Stimulated activated naive CD4-positive, alpha-beta T cell treated with Interleukin-2 at 50 U/mL for 16 hours (primary cell): Measurements from ENCODE around the gene GBX2.

Source experiments
- DNase-seq: peaks from one replicate; lab custom pipeline; 2025; lab: John Stamatoyannopoulos, UW

GBX2 gene

DNA sequence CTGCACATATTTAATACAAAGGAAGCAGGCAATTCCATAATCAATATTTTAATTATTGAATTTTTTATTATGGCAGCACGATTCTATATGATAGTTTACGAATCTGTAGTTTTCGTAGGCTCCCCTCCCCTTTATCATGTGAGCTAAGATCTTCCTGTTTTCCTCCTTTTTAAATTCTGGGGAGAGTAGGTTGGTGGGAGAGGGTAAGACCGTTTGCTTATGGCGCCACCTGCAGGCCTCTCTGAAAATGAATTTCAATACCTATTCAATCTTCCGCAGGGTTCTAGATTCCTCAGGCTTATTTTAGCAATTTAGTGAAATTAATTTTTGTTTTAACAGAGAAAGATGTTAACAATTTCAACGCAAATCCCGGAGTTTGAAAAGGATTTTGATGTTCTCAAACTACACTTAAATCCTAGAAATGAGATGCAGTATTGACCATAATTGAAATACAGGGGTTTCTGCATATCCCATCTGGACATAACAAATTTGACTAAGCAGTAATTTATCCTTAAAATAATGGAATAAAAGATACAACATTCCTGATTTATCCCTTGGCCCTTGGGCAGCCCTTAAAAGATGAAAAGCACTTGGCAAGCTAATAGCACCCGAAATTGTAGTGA lies 12.8 kb upstream of the GBX2 start:
- no peak for DNase-seq

DNA sequence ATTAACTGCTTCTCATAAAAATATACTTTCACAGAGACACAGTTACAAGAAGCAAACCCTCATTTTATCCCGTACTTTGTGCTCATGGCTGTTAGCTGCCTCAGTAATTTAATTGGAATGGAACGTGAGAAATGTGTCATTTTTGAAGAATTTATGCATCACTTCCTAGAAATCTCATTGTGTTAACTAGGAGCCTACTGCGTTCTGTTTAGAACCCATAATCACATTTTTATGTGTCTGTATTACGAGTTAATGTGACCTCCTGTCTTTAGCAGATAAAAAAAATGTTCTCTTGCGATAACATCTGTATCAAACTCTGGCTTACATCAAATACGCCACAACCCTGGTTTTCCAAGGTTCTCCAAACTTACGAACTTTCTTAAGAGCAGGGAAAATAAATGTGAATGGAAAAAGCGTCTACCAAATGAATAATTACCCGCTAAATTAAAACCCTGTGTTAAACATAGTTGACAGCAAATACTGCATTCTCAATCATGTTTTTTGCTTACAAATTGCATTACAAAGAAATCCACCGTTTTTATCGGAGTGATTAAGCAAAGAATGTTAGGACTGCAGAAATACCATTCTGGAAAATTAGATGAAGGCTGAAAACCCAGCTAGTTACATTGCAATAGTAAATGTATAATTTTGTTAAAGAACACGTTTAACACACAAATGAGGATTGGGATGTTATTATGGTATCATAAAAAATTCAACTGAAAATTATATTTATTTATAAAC lies 12.1 kb upstream of the GBX2 start:
- no peak for DNase-seq

DNA sequence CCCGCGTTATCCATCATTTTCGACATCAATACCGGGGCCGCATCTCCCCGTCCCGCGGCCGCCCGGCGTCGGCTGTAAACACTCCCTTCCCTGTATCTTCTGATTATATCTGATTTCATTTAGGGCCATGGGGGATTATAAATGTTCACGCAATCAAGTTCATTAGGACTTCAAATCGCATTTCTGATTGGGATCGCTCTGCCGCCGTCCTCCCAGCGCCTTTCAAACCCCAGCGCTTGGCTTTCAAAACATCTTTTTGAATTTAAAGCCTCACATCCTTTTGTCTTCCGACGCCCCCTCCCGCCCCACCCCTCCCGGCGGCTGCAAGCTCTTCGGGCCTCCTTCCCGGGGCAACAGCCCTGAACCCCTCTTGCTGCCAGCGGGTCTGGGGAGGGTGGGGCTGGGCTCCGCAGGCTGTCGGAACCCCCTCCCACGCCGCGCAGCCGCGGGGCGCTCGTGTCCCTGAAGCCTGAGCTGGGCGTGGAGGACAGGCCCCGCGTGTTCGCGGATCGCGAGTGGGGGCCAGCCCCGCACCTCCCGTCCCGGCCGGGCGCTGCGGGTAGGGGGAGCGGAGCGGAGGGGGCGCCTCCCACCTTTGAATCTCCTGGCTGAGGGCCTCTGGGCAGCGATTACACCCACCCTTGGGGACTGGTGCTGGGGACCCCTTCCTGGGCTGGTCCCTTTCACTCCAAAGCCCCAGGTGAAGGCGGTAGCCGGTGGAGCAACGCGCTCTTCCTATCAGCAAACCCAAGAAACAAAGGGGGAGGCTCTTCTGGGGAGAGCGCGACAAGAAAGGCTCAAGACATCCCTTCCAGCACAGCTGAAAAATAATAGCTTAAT lies 11.3 kb upstream of the GBX2 start:
- DNase-seq, result no peak

DNA sequence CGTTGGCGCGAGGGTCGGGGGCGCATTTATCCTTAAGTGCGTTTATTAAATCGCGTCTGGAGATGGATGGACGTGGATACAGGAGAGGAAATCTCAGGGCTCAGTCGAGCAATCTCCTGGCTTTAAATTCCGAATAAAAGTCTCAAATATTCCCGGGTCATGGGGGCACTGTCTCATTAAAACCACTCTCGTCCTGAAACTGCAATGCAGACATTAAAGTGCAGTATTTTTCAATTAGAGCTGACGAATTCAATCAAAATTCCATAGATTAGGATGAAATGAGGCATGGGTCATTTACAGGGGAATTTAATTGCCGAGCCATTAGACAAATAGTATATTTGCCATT lies 10.7 kb upstream of the GBX2 start:
- DNase-seq, result no peak

GRCh38 chr2:236177967-236178889 lies 10.0 kb upstream of the GBX2 start:
- DNase-seq, result no peak

- DNase-seq, result no peak
Observed at GRCh38 chr2:236177604-236177966, 9.4 kb upstream of the GBX2 start.

DNA sequence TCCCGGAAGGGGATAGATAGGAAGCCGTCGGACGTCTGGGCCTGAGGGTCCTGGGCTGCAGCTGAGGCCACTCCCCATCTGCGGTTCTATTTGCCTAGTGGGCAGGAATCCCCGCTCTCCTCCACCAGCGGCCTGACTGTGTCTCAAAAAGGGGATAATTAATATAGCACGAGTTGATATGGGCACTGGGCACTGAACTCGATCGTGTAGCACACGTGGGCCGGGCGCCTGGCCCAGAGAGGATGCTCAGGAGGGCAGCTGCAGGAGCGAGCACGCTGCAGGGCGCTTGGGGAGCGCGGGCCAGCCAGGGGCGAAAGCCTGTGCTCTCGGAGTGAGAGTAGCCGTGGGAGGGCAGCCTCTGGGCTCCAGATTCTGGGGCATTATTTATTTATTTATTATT lies 8.8 kb upstream of the GBX2 start:
- no peak for DNase-seq

- no peak for DNase-seq
Observed at GRCh38 chr2:236176417-236176816, 8.2 kb upstream of the GBX2 start.

DNA sequence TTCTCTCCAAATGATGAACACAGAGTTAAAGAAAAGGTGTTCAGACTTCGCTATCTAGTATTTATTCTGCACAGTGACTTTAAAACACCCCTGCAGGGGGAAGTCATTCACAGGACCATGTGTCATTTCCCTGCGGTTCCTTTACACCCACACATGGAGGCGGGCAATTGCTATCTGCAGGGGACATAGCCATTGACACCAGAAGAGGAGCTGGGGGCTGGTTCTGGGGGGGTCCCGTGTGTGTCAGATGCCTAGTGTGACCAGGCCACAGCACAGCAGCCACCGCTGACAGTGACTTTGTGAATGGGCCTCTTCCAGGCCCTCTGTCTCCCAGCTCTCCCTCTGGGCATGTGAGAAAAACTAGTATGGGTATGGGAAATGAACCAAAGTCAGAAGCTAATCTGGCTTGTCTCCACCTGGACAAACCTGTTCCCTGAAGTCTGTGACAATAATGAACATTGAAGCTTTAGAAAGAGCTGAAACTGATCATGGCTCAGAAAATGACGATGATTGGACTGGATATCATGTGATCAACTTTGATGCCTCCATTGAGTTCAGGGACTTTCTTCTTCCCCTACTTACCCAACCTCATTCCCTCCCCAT lies 7.5 kb upstream of the GBX2 start:
- DNase-seq, result no peak

- DNase-seq, result no peak
Observed at GRCh38 chr2:236173729-236174607, 5.8 kb upstream of the GBX2 start.

DNA sequence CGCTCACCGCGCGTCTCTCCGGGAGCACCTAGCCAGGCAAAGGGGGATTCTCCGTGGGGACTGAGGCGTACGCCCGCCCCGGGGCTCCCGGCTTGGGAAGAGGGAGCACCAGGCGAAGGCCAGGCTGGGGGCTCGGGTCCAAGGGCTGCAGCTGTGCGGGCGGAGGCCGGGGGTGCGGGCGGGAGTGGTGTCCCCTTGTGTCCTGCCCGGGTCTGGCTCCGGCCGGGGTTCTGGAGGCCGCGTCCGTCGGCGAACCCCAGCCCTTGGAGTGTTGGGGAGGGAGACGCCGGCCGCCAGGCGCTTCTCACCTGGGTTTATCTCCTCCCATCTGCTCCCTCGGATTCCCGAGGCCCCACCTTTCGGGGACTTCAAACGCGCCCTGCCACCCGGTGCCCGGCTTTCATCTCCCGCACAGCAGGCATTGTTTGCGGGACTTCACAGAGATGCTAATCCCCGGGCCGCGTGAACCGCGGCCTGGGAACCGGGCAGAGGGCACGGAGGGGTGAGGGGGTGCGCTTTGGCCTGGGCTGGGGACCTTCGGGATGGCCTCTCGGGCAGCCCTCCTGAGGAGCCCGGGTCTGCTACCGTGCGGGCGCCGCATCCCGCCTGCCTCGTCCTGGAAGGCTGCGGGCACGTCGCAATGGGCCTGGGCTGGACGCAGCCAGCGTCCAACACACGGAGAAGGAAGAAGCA lies 5.0 kb upstream of the GBX2 start:
- no peak for DNase-seq

DNA sequence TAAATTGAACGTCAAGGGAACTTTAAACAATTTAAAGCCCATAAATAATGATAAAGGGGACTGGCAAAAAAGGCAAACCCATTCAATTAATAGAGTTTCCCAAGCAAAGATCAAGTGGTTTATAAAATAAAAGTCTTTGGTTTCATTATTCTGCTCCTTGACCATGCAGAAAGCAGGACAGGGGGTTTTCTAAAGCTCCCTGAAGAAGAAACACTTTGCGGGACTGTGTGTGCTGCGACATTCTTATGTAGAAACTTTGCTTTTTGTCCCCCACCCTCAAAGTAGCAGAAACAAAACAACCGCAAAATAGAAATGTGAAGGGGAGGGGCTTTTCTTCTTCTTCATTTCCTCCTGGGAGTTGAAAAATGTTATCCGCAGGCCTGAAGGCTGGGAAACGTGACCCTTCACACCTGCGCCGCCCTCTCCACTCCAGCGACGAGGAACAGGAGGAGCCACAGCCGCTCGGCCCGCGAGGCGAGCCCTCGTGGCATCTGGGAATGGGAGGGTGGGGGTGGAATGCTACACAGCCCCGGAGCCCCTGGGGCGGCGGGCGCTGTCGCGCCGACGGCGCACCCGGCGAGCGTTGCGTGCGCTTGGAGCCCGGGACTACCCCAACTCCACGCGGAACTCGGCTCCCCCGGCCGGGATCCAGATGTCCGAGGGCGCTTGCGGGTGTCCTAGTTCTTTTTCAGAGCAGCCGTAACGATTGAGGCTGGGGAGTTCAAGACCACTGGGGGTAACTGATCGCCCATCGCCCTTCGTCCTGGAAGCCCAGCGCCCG lies 4.3 kb upstream of the GBX2 start:
- DNase-seq, result no peak

GRCh38 chr2:236171680-236172254 lies 3.6 kb upstream of the GBX2 start:
- no peak for DNase-seq

DNA sequence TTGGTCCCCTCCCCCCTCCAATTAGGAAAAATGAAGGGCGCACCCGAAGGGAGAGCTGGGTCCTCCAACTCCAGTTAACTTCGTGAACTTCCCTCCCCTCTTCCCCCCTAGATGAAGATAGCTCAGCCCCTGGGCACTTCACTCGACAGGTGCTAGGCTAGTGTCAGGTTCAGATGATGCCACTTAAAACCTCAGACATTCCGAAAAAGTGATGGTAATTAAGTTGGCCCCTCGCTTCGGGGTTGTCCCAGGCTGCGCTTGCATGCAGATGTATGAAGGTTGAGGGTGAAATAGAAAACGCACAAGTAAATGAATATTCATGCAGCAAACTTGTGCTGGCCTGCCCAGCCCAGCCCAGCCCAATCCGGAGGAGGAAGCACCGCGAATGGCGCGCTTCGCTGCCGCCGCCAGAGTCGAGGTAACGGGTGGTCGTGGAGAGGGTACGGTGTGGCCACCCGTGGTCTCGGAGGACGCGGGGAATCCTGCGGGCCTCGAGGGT lies 3.0 kb upstream of the GBX2 start:
- DNase-seq, result no peak

DNA sequence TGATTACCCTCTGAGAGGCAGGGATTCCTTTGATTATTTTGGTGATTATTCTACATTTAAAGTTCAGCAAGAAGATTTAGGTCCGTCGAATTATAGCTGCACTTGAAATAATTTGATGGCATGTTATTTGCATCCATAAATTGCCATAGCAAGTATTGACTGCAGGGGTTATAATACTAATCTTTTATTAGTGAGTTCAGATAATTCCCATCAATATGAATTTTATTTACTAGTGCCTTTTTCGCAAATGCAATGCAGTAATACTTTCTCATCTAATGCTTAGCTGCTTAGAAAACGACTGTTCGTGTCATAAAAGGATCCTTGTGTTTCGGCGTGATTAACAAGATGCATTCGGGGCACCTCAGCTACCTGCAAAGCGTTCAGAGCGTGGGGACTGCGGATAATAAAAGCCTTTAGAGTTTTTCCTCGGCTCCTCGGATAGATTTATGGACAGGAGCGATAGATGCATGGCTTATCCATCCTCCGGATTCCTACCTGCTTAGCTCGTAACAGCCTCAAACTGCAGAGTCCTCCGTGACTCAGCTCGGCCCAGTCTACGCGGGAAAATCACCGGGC lies 2.5 kb upstream of the GBX2 start:
- no peak for DNase-seq

GRCh38 chr2:236169741-236170589 lies 1.8 kb upstream of the GBX2 start:
- DNase-seq, result no peak

DNA sequence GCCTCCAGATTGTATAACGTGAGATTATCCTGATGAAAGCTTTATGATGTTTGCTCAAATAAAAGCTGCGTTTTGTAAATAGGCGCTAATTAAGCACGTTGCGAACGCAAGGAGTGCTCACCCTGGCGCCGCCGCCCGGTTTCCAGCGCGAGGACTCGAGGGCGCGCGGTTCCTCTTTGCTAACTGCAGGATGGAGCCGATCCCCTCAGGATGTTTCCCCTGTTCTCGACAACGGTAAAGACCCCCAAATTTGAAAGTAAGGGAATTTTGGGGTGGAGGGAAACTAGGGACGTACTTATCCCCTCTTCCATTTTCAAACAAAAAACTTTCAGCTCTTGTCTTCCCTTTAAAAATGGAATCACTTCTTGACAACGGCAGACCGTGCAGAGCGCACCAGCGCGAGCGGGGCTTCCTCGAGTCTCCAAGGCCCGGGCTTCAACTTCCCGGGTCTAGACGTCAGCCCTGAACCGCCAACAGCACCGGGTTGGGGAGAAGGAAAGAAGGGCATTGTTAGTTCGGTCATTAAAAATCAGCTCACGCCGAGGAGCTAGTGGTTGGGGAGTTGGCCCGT lies 1.1 kb upstream of the GBX2 start:
- DNase-seq, result no peak
